Activated CD4-positive, alpha-beta T cell treated with anti-CD3 and anti-CD28 coated beads, Interleukin-2, amount 50 U/mL, for 4 hours (primary cell): ENCODE measurements around the gene TMEM97.

Experiments
- DNase-seq, 2 experiments: peaks; one replicate each; pipeline ENCODE4 v3.0.0-alpha.2; 2020

TMEM97 gene

DNA sequence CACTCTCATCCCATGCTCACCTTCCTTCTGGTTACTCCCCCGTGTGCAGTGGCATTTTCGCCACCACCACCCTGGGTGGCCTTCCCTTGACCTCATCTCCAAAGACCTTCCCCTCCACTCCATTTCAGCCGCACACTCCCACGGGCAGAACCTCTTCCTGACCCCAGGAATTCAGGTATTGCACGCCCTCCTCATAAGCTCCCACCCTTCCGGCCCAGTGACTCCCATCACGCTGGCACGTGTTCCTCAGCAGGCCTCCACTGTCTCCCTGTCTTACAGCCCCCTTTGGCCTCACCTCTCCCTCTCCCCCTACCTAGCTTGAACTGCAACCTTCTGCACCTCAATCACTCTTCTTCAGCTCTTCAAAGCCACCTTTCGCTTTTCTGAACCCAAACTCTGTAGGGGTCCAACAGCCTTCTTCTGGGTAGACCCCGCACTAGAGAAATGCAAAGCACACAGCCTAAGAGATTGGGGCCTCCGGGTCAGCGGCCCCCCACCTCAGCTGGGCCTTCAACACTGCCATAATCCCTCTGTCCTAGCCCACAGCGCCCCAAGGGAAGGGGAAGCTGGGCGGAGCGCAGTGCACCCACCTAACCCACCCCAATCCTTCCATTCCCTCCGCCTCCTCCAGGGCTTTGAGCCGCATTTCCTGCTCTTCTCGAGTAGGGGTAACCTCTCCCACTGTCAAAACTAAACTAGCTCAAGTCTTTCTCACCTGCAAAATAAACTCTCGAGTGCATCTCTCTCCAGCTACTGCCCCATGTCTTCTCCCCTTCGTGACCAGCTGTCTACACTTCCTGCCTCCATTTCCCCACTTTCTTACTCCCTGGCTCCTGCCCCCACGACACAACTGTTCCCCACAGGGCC lies 1.7 kb upstream of the TMEM97 start:
- DNase-seq: no peak

DNA sequence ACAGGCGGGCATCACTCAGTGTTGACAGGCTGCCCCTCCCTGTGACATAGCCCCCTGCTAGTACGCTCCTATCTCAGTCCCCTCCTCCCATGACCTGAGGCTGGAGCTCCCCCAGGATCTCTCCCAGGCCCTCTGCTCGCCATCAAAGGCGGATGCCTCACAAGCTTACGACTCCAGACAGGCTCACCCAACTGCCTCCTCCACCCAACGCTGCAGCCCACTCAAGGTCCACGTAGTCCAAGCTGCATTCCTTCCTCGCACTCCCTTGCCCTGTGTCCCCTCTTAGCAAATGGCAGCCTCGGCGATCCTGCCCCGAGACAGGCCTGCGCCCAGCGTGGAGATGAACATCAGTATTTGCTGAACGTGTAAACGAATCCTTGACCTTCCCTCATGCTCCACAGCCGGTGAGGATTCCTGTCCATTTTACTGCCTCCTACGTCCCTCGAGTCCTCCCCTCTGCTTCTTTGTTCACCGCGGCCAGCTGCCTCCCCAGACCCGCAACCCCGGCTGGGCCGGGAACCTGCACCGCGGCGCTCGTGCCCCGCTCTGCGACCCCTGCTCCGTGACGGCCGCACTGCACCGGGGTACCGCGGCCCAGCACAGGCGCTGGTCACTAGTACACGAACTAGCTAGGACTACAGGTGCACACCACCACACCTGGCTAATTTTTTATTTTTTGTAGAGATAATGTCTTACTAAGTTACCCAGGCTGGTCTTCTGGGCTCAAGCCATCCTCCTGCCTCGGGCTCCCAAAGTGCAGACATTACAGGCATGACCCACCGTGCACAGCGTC lies 838 bp upstream of the TMEM97 start:
- no peak for DNase-seq

DNA sequence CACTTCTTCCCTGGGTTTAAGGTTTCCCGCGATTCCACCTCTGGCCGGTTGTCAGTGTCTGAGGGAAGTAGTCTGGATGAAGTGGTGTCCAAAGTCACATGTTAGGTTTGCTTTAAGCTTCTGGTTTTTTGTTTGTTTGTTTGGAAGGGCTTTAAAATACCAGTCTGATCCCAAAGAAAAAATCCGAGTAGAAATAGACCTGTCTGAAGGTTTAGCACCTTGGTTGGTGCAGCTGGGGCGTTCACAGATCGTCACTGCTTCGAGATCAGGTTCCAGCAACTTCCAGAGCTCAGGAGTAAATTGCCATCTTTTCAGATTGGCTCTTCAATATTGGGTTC lies 567 bp downstream of the TMEM97 start:
- DNase-seq: no peak

DNA sequence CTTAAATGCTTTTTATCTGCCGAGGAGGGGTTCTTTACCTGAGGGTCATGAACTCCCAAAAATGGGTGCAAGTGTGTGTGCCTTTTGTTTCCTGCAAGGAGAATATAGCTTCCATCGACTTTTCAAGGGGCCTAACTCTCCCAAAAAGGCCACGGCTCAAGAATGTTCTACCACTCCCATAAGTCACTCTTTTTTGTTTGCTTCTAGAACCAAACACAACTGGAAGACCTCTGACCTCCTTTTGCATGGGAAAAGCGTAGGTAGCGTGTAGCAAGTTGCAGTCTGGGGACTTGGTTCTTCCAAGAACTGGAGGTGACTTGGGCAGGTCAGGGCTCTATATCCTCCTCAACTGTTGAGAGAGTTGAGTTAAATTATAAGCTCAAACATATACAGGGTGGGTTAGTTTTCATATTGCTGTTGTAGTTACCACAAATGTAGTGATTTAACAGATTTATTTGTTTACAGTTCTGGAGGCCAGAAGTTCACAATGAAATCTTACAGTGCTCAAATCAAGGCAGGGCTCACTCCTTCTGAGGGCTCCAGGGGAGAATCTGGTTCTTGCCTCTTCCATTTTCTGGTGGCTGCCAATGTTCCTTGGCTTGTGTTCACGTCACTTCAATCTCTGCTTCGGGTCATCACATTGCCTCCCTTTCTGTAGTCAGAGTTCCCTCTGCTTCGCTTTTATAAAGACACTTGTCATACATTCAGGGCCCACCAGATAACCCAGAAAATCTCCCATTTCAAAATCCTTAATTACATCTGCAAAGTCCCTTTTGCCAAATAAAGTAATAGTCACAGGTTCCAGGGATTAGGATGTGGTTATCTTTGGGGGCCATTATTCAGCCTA lies 1.4 kb downstream of the TMEM97 start:
- DNase-seq: no peak

DNA sequence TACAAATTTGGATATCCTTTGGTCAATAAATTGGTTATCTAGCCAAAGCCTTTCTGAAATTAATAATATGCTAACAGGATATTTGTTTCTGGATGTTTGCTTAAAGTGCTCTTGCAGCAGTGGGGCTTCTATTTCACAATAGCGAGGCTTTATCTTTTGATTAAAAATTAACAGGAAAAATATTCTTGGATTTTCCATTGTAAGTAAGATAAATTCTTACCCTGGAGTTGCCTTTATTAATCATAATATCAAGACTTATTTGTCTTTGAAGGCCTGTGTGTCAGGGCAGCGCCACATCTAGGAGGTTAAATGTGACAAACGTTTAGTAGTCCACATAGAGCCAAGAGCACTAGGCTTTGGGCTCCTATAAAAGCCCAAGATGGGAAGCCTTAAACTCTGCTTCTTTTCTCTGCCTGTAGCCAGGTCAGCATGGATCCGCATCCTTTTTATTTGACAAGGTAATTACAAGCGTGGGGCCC lies 5.3 kb downstream of the TMEM97 start:
- DNase-seq: no peak

DNA sequence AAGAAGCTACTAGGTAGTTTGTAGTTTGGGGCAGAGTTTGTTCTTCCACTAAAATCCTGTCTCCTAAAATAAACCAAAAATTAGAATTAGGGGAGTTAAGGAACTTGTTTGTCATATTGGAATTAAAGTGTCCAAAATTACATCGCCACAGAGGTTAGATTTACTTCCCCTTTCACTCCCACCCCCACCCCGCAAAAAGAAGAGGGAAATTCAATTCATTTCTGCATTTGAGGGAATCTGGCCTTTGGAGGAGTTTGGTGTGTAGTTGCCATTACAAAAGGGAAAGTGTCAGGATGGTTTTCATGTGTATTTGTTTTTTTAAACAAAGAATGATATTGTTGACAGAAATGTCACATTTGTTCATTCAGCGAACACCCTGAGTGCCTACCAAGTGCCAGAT lies 5.8 kb downstream of the TMEM97 start:
- DNase-seq: no peak

DNA sequence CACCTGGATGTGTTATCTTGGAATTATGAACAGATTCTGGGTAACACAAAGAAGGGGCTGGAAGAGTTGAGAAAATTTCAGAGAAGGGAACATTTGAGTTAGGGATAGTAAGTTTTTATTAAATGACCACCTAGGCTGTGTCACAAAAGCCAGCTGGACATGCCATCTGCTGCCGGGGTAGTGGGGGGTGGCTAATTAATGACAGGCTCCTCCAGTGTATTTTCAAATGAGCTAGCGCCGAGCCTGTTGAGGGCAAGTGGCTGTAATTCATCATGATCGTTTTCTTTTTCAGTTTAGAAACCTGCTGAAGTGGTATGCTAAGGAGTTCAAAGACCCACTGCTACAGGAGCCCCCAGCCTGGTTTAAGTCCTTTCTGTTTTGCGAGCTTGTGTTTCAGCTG lies 6.2 kb downstream of the TMEM97 start:
- DNase-seq: no peak

DNA sequence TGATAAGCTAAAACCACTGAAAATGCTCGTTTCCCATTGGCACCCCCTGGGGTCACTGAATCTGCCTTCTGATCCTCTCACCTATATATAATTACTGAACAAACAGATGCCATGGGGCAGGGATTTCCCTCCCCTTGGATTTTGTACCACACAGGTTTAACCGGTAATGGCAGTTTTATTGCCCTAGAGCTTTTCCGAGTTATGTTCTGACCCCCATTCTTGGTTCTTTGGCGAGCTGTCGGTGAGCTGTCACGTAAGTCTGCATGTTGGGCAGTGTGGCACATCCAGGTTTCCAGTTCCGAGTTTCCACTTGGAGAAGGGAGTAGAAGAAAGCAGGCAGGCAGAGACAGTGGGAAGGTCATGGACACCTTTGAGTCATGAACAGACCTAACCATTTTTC lies 7.1 kb downstream of the TMEM97 start:
- DNase-seq: no peak

DNA sequence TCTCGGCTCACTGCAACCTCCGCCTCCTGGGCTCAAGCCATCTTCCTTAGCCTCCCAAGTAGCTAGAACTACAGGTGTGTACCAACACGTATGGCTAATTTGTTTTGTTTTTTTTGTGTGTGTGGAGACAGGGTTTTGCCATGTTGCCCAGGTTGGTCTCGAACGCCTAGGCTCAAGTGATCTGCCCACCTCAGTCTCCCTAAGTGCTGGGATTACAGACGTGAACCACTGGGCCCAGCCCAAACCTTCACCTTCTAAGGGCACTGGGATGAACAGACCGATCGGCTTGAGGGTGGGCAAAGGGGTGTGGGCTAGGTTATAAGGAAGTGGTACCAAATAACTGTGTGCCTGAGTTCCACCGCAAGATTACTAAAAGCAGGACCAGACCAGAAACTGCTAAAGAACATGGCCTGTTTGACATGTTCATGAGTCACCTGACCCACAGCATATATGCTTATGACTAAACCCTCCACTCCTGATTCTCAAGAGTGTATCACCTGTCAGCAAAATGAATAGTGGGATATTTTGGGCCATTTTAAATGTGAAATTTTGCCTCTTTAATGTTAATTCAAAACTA lies 8.1 kb downstream of the TMEM97 start:
- DNase-seq: no peak

DNA sequence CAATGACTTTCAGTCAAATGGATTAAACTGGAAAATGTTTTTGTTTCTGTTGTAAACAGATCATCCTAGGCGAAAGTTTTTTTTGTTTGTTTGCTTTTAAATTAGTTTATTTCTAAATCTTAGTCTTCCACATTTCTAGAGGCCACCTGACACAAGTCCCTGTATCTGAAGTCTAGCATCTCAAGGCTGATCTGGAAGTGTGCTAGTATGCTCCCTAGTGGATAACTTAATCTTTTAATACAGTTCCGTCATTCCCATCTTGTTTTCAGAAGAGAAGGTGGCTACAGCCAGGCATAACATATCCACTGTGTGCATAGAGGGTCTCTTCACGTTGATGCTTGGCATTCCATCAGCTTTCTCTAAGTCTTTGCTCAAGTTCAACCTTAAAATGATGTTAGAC lies 8.7 kb downstream of the TMEM97 start:
- no peak for DNase-seq

DNA sequence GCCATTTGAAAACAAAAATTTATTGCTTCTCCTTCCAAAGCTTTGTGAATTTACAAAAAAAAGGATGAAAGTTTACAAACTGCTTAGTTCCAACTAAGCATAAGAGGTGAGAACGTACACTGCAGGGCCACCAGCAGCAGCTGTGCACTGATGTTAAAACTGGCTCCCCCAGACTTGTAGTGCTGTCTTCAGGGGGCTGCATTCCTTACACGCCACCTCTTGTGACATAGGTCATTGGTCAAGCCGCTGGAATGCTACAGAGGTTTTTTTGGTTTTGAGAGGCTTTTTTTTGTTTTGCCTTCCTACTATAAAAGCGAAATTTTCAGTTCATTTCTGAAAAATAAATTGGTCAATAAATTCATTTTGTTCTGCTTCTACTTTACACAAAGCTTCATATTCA lies 9.3 kb downstream of the TMEM97 start:
- no peak for DNase-seq

DNA sequence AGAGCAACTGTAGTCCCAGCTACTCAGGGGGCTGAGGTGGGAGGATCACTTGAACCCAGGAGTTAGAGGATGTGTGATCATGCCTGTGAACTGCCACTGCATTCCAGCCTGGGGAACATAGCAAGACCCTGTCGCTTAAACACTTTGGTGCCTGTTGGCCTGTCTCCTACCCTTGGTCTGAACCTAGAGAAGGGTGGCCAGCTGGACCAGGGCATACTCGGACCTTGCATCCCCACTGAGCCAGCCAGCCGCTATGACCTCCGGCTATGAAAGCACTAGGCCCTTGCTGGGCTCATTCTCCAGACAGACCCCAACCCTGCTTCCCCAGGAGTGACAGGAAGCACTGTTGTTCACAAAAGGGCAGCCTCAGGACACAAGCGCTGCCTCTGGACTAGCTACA lies 11.7 kb downstream of the TMEM97 start:
- DNase-seq: no peak

DNA sequence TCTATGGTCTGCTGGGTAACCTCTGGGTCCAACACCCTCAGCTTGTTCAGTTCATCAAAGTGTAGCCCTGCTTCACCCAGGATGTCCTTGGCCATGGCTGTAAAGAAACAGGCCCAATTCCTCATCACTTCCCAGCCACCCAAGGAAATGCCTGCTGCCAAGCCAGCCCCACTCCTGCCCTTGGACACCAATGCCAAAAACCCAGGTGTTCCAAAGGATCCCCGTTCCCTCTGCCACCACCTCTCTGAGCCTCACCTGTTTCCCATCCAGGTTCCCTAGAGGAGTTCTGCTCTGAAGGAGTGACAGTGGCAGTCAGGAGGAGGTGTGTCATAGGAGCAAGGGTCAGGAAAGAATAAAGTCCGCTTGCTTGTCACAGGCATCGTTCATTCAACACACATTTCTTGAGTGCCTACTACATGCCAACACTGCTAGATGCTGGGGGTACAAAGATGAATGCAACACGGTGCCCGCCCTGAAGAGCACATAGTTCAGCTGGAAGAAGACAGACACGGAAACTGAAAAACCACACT lies 13.0 kb downstream of the TMEM97 start:
- no peak for DNase-seq

DNA sequence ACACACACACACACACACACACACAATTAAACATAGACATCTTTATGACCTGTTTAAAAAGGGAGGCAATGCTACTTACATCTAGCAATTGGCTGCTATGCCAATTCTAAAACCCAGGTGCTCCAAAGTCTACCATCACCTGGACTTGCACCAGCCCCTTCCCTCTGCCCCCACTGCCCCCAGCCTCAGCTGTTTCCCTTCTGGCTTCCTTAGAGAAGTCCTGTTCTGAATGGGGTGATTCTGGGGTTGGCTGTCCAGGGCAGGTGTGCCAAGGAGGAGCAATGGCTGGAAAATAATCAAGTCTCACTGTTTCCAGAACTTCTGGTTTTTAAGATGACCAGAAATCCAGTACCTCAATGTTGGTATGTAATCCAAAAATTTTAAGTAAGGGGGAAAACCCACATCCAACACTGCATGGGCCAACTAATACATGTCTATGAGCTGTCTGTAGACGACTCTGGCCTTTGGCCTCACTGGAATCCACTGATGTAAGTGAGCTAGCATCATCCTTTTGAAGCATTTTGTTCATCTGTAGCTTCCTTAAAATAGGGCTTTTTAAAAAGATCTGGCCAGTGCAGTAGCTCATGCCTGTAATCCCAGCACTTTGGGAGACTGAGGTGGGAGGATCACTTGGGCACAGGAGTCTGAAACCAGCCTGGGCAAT lies 14.2 kb downstream of the TMEM97 start:
- no peak for DNase-seq

DNA sequence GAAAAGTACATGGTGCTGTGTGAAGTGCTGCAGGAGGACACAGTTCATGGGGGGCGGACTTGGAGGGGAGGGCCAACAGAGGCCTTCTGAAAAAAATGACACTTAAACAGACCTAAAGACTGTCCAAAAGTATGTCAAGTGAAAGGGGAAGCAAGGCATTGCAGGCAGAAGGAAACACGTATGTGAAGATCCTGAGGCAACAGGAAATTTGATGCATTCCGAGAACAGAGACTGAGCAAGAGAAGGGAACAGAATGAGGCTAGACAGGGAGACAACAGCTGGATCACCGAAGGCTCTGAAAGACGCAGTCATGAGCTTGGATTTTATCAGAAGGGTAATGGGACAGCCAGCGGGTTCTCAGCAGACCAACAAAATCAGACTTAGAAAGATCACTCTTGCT lies 15.2 kb downstream of the TMEM97 start:
- DNase-seq: no peak

DNA sequence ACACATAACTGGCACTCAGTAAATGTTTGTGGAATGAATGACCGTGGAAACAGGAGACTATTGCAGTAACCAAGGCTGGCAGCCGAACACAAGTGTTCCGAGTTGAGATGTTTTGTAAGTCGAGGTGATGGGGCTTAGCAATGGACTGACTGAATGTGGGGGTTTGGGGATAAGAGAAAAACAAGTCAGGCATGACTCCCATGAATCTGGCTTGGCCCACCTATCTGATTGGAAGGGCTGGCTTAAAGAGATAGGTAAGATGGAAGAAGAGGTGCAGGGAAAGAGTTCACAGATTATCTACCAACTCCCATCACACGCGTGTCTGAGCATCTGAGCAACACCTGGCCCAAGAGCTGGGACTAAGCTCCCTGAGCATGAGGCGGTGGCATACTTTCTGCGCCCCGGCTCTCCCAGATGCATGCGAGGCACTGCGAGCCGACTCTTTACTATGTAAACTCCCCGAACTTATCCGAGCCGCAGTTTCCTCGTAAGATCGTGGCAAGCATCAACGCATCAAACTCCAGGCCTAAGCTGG lies 15.7 kb downstream of the TMEM97 start:
- DNase-seq: no peak

DNA sequence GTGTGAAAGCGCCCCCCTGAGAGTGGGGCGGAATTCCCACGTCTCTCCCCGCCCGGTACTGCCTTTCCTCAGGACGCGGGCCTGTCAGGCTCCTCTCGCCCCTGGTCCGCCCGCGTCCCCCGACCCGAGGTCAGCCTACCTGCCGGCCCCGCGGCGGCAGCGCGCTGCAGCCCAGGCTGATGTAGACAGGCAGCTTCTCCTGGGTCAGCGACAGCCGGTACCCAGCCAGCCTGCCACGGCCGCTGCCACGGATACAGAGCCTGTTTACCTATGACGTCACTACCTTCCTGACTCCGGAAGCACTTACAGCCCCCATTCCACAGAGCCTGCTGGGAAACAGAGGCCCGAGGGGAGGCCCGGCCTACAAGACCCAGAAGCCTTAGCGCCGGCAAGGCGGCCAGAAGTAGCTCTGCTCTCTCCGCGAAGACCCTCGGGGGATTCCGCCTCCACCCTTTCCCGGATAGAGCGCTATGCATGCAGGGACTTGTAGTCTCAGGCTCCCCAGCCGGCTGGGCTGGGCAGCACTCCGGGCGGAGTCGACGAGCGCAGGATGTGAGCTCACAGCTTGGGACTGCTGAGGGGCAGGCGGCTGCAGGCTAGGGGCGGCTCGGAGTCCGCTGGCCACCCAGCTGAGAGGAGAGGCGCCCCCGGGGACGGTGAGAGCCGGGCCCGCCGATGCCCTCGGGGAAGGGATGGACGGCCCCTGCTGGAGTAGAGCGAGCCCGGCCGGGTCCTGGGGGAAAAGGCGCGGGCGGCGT lies 16.4 kb downstream of the TMEM97 start, which contains the start of the genes IFT20 and TNFAIP1:
Gene IFT20, minus strand, starts transcription at position 272 of the 758 bp plus-strand sequence. CDS start 3,487 bp downstream, outside the sequence.
Gene TNFAIP1, plus strand, starts transcription at position 561 of the 758 bp plus-strand sequence. CDS start 3,761 bp downstream, outside the sequence.
- DNase-seq: peak; percentile 96 to 97

DNA sequence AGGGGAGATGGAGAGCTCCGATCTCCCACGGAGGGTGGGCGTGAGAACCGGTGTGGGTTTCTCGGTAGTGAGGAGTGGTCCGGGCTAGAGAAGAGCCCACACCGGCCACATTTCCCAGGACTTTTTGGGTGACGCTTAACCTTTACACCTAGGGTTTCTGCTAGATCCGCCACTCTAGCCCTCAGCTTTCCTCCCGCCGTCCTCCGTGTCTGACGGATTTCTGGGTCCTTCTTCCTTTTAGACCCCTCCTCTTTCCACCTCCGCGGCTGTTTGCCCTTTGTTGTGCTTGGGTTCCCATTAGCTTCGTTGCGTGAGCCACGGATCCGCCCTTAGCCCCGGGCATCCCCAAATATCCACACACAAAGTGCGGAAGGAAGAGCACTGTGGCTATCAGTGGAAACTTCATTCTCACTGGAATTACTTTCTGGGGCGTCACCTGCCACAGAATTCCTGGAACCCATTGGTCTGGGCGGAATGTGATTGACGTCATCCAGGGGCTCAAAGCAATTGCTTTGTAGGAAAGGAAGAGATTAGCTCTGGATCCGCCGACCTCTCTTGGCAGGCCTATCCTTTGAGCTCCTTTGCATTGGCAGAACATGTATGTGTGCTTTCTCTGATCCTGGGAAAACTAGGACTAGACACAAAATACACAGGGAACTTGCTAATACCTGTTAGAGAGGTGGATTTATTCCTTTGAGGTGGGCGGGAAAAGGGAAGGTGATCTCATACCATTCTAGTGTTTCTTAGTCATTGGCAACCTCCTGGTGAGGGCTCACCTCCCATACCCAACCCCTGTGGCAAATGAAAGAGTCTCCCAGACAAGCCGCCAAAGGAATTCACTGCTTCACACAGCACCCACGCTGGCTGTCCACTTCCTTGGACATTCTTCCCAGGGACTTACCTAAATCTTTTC lies 17.2 kb downstream of the TMEM97 start:
- DNase-seq: peak; percentile 22 to 33

DNA sequence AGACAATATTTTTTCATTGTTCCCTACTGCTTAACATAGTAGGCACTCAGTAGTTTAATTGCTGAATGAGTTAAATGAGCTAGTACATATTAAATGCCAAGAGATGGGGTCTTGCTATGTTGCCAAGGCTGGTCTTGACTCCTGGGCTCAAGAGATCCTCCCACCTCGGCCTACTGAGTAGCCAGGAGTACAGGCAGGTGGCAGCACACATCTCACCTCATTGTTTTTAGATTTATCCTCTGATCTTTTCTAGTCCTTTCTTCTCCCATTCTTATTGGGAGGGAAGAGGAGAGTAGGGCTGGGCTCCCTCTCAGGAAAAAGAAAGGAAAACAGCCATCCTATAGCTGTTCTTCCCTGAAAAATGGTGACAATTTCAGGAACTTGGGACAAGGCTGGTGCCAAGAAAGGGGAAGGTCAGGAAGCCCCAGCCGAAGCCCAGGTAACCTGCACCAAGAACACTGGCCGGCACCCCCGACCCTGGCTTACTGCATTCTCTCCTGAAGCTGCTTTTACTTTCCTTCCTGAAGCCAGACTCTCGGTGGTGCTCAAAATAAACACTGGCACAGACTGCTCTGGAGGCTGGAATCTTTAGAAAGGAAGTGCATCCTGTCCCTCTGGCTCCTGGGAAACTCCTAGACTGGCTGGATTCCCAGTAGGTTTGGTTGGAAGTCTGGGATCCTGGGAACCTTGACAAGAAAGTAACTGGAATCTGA lies 19.2 kb downstream of the TMEM97 start:
- no peak for DNase-seq
